SK-N-SH treated with all-trans-retinoic acid at 6 μM for 48 hours (cell line): ENCODE data around the gene RHOXF2.
"Not testable (repeated sequence)": the region's sequence is repeated elsewhere in the genome, so short reads cannot be mapped to it uniquely, and the experiment has no call there.

Experiments
- ARNTL ChIP-seq: fragments of 450-650 bp; formaldehyde crosslinking; IDR thresholded peaks from 2 replicates; pipeline ENCODE4 v1.5.0; 2020; ENCODE audit warnings: low read depth, mild to moderate bottlenecking, moderate library complexity, borderline replicate concordance
- CSRNP3 ChIP-seq: fragments of 250-450 bp; sonication (Bioruptor Pico); IDR thresholded peaks from 2 replicates; pipeline ENCODE4 v1.5.1; 2021; ENCODE audit warnings: mild to moderate bottlenecking, moderate library complexity
- GLIS3 ChIP-seq: fragments of 250-450 bp; sonication (Bioruptor Pico); IDR thresholded peaks from 2 replicates; pipeline ENCODE4 v1.5.0; 2020; ENCODE audit warnings: mild to moderate bottlenecking, moderate library complexity
- OSR1 ChIP-seq: fragments of 250-450 bp; sonication (Bioruptor Pico); IDR thresholded peaks from 2 replicates; pipeline ENCODE4 v1.8.0; 2022; ENCODE audit warnings: moderate library complexity, mild to moderate bottlenecking, inconsistent platforms
- RARB ChIP-seq: fragments of 250-450 bp; sonication (Bioruptor Pico); IDR thresholded peaks from 2 replicates; pipeline ENCODE4 v1.8.0; 2021; ENCODE audit warnings: mild to moderate bottlenecking, moderate library complexity
- TSHZ2 ChIP-seq: fragments of 250-450 bp; sonication (Bioruptor Pico); IDR thresholded peaks from 2 replicates; pipeline ENCODE4 v1.5.0; 2020; ENCODE audit warnings: mild to moderate bottlenecking, moderate library complexity
- ZC3H10 ChIP-seq: fragments of 250-450 bp; sonication (Bioruptor Pico); IDR thresholded peaks from 2 replicates; pipeline ENCODE4 v1.5.1; 2021; ENCODE audit warnings: mild to moderate bottlenecking, moderate library complexity
- ZFP3 ChIP-seq: fragments of 250-450 bp; sonication (Bioruptor Pico); IDR thresholded peaks from 2 replicates; pipeline ENCODE4 v1.5.0; 2020; ENCODE audit warnings: mild to moderate bottlenecking, moderate library complexity
- ZFP30 ChIP-seq: fragments of 450-650 bp; formaldehyde crosslinking; IDR thresholded peaks from 2 replicates; pipeline ENCODE4 v1.5.0; 2022; ENCODE audit warnings: mild to moderate bottlenecking, moderate library complexity
- ZNF565 ChIP-seq: fragments of 450-650 bp; formaldehyde crosslinking; conservative IDR thresholded peaks from 2 replicates; pipeline ENCODE4 v1.5.0; 2020; ENCODE audit warnings: low read depth, mild to moderate bottlenecking, moderate library complexity
- ZNF8 ChIP-seq: fragments of 450-650 bp; formaldehyde crosslinking; IDR thresholded peaks from 2 replicates; pipeline ENCODE4 v1.5.0; 2020; ENCODE audit warnings: mild to moderate bottlenecking, moderate library complexity
- TF ChIP-seq, protein P1 (sequence below): fragments of 250-450 bp; sonication (Bioruptor Pico); IDR thresholded peaks from 2 replicates; pipeline ENCODE4 v1.8.0; 2020; ENCODE audit warnings: mild to moderate bottlenecking, moderate library complexity, borderline replicate concordance

- not testable (repeated sequence) for TF ChIP-seq GLIS3 (CRISPR knock-in tag); ZC3H10 (CRISPR knock-in tag); ZFP3 (CRISPR knock-in tag); CSRNP3; OSR1 (CRISPR knock-in tag); TSHZ2 (CRISPR knock-in tag); ZFP30 (CRISPR knock-in tag); ARNTL (CRISPR knock-in tag); RARB (CRISPR knock-in tag); ZNF8 (CRISPR knock-in tag); ZNF565
- TF ChIP-seq, protein P1, sequence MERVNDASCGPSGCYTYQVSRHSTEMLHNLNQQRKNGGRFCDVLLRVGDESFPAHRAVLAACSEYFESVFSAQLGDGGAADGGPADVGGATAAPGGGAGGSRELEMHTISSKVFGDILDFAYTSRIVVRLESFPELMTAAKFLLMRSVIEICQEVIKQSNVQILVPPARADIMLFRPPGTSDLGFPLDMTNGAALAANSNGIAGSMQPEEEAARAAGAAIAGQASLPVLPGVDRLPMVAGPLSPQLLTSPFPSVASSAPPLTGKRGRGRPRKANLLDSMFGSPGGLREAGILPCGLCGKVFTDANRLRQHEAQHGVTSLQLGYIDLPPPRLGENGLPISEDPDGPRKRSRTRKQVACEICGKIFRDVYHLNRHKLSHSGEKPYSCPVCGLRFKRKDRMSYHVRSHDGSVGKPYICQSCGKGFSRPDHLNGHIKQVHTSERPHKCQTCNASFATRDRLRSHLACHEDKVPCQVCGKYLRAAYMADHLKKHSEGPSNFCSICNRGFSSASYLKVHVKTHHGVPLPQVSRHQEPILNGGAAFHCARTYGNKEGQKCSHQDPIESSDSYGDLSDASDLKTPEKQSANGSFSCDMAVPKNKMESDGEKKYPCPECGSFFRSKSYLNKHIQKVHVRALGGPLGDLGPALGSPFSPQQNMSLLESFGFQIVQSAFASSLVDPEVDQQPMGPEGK (CRISPR knock-in tag) = not testable (repeated sequence)
These were observed 38.3 kb downstream of the RHOXF2 start for GRCh38 chrX:120196626-120197283.
